ENCODE data around the gene CASP1. TPM values are rescaled to one million over a fixed set of nuclear protein-coding genes. Genes with fewer than 3 reads are reported as not detected.
"Not testable (repeated sequence)": the region's sequence is repeated elsewhere in the genome, so short reads cannot be mapped to it uniquely, and the experiment has no call there.

CASP1 gene
- 5.4 TPM for total RNA-seq

DNA sequence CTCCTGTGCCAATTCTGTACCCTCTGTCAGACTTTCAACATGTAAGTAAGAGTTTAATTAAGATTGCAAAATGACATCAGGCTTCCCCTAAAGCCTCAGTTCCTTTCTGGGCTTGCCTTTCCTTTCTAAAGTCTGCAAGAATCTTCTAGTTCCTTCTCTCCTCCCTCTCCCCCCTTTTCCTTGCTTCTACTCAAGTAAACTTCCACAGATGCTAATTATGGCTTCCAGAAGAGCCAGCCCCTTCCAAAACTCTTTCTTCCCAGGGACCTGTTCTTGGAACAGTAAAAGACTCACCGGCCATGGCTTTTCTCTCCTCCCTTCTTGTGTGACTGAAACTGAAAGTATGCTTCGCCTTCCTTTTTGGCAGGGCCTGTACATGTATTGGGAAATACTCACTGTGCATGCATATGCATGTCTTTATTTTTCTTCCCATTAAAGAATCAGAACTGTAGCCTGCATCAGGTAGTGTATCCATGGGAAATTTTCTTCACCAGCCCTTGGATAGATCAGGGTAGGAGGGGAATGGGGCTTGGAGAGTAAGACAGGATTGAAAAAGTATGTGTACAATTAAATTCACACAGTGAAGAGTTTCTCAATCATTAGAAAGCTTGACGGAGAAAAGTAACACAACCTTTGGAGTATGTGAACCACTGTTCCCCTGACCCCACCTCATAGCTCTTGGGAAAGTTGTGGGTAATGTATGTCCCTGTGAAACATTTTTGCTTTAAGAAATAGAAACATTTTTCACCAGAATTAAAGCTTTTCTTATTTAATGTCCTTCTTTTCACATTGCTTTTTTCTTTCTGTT is at the start of gene CASP1:
Gene CASP1, minus strand, starts transcription at position 332 of the 808 bp plus-strand sequence. Its CDS starts 31 bp downstream, at position 301.
- peak; percentile 93 for ATAC-seq
- DNase-seq (ENCODE audit: low spot score), result peak; percentile 59

DNA sequence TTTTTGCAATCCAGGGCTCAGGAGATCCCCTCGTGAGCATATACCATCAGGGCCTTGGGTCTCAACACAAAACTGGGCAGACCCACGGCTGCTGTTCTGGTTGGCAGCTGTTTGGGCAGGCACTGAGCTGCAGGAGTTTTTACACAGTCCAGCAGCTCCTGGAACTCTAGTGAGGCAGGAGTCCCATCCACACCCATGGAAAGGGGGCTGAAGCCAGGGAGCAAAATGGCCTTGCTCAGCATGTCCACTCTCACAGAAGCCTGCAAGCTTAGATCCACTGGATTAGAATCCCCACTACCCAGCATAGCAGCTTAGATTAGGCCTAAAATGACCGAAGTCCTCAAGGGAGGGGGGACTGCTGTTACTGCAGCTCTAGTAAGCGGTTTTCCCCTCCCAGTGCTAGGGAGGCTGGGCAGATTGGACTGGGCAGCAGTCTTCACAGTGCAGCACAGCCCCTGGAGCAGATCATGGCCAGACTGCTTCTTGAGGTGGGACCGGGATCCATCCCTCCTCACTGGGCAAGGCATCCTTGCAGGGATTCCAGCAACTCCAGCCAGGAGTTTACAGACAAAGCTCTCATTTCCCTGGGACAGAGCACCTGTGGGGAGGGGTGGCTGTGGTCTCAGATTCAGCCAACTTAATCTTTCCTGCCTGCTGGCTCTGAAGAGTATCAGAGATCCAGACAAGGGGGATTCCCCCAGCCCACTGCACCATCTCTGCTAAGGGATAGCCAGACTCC is 46.6 kb upstream of the CASP1 start:
- ATAC-seq (no peak), DNase-seq (ENCODE audit: low spot score) (no peak)

DNA sequence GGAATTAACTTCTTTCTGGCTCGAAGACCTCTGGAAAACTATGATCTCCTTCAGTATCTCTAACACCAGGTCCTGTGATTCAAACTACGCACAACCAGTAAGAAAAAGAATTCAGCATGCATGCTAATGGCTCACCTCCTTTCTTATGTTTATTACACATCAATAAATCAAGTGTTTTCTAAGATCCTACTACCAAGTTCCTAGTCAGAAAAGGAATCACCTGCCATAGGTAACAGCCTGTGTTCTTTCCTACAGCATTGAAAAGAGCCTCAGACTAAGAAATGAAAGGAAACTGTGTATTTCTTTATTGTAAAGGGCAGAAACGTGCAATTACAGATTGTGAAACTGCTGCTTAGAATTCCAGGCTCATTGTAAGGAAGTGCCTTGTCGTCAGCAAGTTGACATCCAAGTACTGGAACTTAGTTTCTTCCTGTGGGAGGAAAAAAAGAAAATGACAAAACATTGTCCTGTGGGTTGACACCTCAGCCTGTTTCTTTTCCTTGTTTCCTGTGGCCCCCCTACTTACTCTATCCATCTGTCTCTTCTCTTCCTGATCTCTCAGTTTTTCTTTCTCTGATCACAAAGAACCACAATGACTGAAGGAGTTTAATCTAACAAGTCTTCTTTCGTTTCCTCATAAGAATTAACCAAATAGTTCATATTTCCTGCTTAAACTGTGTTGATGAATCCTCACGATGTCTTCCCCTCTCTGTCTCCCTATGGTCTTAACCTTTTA is 45.4 kb upstream of the CASP1 start:
- peak; percentile 24 for ATAC-seq
- DNase-seq (ENCODE audit: low spot score), result not testable (repeated sequence)

DNA sequence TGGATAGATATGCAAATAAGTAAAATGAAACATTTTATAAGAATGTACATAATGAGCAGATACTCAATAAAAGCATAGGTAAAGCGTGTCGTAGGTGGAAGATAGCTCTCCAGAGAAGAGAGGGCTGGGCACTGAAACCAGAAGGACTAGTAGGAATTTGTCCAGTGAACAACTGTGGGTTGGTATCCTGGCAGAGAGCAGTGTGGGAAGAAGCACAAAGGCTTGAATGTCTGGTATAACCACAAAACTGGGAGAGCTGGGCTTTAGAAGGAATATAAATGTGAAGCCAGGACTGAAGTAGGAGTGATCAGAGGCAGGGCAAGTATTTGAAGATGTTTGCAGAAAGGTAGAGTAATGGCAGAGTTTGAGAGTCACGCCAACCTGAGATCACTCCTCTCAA is 43.3 kb upstream of the CASP1 start:
- no peak for ATAC-seq

DNA sequence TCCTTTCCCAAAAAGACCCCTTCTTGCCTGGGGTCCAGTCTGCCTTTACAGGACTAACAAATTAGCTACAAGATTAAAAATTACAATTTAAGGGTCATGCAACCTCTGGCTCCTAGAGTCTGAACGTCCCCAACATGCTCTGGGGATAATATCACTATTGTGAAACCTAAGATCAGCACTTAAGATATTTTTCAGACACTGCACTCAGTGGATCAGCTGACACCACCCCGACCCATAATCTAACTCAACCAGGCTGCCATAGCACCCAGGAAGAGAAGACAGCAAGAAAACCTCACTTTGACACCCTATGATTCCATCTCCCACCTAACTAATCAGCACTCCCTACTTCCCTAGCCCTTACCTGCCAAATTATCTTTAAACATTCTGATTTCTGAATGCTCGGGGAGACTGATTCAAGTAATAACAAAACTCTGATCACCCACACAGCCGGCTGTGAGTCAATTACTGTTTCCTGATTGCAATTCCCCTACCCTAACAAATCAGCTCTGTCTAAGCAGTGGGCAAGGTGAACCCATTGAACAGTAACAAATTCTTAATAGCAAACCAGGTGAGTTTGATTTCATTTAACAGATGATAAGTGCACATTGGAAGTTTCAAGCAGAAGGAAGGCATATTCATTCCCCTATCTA is 42.3 kb upstream of the CASP1 start:
- not testable (repeated sequence) for DNase-seq (ENCODE audit: low spot score); ATAC-seq

More for the DNA sequence above, 43.3 kb upstream of the CASP1 start:
- DNase-seq (ENCODE audit: low spot score), result no peak

DNA sequence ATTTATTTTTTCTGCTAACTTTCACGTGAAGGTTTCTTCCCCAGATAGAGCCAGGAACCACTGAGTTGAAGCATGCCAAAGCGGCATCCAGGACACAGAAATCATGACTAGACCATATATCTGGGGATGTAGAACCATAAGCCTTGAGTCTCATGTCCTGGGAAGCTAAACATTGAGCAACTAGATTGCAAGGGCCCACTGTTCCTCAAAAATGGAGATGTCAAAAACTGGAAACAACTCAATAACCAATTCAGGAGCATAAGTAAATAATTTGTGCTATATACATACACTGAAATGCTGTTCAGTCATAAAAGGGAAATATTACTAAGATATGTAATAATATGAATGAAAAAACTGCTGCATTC is 39.2 kb upstream of the CASP1 start:
- DNase-seq (ENCODE audit: low spot score) (no peak), ATAC-seq (no peak)

DNA sequence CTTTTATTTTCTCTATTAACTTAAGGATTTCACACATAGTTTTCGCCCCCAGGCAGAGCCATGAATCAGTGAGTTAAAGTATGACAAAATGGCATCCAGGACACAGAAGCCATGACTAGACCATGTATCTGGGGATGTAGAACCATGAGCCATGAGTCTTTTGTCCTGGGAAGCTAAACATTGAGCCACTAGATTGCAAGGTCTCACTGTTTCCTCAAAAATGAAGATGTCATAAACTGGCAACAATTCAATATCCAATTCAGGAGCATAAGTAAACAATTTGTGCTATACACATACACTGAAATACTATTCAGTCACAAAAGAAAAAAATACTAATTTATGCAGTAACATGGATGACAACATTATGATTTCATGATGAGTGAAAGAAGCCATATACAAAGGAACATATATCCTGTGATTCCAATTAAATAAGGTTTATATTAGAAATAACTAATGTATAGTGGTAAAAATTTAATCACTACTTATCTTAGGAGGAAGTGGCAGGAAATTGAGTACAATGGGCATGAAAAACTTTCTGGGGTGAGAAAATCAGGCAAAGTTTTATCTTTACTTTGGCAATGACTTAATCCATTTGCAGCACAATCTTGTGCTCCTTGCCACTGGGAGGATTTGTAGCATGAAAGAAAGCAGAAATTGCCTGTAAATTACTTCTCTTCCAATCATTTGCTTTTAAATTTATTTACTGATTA is 38.7 kb upstream of the CASP1 start:
- ATAC-seq, result no peak
- DNase-seq (ENCODE audit: low spot score), result no peak

DNA sequence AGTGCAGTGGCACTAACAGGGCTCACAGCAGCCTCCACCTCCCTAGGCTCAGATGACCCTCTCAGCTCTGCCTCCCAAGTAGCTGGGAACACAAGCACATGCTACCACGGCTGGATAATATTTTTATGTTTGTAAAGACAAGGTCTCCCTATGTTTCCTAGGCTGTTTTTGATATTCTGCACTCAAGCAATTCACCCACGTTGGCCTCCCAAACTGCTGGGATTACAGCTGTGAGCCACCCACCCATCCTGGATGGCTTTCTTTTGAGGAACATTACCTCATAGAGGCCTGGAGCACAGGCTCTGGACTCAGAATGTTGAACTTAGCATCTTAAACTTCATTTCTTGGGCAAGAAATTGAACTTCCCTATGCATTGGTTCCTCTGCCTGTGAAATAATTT is 37.1 kb upstream of the CASP1 start:
- not testable (repeated sequence) for ATAC-seq; DNase-seq (ENCODE audit: low spot score)

DNA sequence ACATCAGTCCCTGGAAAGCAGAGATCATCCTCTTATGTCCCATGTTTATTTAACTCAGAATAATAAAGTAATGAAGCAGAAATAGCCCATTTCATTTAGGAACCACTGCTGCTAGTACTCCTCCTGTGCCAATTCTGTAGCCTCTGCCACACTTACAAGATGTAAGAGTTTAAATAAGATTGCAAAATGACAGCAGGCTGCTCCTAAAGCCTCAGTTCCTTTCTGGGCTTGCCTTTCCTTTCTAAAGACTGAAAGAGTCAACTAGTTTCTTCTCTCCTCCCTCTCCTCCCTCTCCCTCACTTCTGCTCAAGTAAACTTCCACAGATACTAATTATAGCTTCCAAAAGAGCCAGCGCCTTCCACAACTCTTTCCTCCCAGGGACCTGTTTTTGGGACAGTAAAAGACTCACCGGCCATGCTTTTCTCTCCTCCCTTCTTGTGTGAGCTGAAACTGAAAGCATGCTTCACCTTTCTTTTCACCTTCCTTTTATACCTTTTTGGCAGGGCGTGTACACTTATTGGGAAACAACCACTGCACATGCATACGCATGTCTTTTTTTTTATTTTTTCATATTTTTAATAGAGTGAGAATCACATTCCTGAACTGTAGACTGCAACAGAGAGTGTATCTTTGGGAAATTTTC is 36.3 kb upstream of the CASP1 start:
- DNase-seq (ENCODE audit: low spot score), result no peak

DNA sequence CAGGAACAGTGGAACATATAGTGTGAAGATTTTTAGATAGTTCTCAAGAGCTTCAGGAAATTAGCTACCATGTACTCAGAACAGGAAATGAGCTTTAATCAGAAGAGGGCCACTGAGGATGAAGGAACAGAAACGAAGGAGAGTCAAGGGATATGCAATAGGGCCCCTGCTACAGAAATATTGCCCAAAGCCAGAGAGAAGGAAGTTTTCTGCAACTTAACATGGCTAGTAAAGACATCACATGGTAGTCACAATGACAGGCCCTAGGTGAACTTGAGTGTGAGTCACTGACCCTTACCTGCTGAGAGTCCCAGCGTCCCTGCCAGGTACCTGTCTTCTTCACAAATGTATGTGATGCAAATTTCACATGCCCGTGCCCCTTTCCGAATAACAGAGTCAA is 35.4 kb upstream of the CASP1 start:
- DNase-seq (ENCODE audit: low spot score), result no peak
- no peak for ATAC-seq

More for the DNA sequence above, 36.3 kb upstream of the CASP1 start:
- ATAC-seq, result no peak

DNA sequence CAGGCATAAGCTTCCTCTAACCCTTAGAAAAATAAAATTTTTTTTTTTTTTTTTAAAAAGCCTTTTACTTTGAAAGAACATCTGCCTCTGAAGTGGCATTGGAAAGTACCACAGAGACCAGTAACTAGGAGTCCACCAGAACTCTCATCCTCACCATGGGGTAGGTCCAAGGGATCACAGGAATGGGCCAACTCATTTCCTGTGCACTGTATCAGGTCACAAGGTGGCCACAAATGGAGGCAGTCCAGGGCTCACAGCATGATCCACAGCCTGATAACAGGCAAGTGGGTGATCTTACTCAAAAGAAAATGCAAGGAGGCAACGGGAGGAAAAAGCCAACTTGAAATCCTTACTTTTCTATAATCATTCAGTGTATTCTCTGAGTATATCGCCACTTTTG is 34.8 kb upstream of the CASP1 start:
- ATAC-seq, result not testable (repeated sequence)

DNA sequence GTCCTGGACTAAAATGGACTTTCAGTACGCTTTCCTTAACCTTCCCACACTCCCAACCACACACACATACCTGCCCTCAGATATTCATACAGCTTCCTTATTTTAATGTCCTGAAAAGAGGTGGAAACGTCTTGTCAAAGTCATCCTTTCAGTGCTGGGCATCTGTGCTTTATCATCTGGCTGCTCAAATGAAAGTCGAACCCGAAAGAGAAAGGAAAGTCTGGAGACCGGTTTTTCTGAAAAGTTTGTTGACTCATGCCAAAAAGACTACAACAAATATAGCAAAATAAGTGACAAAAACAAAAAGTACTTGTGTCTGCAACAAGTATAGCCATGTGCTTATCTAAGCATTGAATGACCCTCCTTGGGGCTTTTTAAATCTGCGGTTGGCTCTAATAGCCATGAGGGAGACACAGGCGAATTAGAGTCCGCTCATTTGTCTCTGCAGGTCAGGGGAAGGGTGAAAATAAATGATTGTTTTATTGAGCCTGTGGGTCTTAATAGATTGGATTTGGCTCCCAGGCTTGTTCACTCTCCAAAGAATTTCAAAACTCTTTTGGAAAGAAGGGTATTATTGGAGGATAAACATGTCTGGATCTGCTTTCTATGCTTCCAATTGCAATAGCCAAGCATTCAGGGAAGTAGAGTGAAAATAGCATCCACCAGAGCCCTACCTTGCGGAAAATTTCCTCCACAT is 28.4 kb upstream of the CASP1 start:
- DNase-seq (ENCODE audit: low spot score), result not testable (repeated sequence)

More for the DNA sequence above, 34.8 kb upstream of the CASP1 start:
- not testable (repeated sequence) for DNase-seq (ENCODE audit: low spot score)

DNA sequence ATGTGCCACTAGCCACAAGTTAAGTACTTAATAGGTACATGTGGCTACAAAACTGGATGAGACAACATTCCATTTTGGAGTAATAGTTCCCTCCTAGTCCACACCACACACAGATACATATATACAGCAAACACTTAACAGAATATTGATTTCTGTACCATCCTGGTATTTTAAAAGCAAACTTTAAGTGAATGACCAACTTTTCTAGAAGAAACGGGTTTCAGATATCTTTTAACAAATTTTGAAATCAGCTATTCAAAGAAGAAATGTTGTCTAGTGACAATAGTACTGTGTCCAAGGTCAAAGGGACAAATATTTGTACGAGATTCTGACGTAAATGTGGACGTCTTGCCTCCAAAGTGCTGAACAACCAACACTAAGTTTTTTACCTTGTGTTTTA is 22.5 kb upstream of the CASP1 start:
- ATAC-seq, result no peak
- no peak for DNase-seq (ENCODE audit: low spot score)

More for the DNA sequence above, 28.4 kb upstream of the CASP1 start:
- ATAC-seq, result not testable (repeated sequence)

DNA sequence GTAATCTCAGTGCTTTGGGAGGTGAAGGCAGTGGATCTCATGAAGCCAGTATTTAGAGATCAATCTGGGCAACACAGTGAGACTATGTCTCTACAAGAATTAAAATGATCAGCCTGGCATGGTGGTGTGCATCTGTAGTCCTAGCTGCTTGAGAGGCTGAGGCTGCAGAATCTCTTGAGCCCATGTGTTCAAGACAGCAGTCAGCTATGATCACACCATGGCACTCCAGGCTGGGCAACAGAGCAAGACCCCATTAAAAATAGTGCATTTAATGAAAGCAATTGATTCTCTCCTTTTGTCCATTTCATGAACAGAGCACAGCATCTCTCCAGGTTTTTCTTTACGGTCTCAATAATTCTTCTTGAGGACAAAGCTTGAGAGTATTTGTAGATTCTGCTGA is 21.5 kb upstream of the CASP1 start:
- no peak for DNase-seq (ENCODE audit: low spot score)
- ATAC-seq, result no peak

DNA sequence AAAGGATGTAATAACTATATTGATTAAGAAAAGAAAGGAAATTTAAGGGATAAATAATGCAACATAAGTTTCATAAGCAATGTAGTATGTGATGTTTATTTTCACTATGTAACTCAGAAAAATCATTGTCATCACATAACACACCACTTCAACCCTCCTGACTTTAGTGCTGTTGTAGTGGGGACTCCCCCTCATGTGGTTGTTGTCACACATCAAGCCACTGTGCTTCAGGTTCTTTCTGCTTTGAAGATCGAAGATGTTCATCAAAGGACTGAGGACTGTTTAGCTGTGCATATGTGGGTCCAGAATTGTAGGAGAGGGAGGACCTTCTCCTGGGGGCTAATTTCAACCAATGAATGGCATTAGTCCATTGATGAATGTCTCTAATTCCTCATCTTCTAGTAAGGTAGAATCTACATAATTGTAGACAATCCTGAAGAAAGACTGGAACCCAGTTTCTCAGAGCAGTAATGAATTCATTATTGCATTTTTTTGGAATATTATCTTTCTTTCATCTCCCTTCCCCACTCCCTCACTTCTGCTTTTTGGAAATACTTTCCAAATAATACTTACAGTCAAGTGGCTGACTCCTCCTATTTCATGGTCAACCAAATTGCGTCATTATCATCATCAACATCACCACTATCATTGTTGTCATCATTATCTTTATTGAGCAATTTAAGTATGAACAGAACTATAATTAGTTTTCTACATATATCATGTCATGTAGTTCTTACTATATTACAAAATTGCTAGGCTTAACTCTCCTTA is 20.0 kb upstream of the CASP1 start:
- DNase-seq (ENCODE audit: low spot score) (no peak), ATAC-seq (no peak)

DNA sequence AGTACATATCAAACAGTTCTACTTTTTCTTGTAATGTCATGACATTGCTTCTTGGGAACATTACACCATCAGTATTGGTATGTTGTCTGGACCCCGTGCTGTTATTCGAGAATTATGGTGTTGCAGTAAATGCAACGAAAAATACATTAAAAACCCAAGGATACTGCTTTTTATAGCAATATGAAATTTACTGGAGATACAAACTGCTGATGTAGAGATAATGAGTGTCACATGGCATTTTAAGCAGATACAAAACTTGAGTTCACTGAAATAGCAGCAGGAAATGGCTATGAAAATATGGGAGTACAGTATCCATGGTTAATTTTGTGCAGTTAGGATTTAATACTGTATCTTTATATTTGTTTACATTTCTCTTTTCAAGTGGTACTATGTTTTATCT is 17.5 kb upstream of the CASP1 start:
- no peak for ATAC-seq
- DNase-seq (ENCODE audit: low spot score), result no peak

DNA sequence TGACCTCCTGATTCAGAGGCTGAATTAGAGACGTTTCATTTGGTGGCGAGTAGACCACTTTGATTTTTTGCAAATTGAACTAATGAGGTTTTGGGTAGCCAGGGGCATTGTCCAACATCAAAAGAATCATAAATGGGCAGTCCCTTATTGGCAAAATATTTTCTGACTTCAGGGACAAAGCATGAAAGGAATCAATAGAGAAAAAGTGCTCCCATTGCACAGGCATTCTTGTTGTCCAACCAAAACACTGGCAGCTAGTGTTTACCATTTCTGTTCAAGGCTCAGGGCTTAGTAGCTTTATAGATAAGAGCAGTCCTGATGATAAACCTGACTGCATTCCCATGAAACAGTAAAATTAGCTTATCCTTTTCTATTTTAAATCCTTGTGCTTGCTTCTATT is 16.6 kb upstream of the CASP1 start:
- ATAC-seq, result no peak
- DNase-seq (ENCODE audit: low spot score), result no peak

DNA sequence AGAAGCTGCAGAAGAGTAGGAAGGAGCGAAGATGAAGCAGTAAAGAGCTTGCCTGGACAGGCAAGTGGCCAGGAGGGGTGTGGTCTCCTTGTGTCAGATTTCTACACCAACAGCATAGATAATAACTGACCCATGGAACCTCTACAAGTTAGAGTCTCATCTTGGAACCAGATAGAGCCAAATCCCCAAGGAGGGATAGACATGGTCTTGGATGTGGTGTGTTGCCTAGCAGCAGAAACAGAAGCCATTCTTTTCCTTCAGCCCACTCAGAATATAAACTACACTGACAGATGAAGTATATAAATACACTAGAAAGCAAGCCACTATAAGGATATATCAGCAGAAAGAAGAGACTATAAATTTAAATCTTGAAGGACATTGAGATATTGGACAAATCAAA is 14.5 kb upstream of the CASP1 start:
- ATAC-seq (no peak), DNase-seq (ENCODE audit: low spot score) (no peak)
